Stimulated activated effector memory CD8-positive, alpha-beta T cell treated with anti-CD3 and anti-CD28 coated beads, Interleukin-12 subunit alpha, Interleukin-12 subunit beta, amount 100 ng/mL, for 72 hours (primary cell): Measurements from ENCODE around the gene DDX39A.
"Not testable (repeated sequence)": the region's sequence is repeated elsewhere in the genome, so short reads cannot be mapped to it uniquely, and the experiment has no call there.

ENCODE experiments used
- ATAC-seq: fragments of 150-1000 bp; cut with Tn5 transposase; 2 replicates; pipeline ENCODE4 v1.10.0; 2021
- DNase-seq, 2 donors: peaks; one replicate each; pipeline ENCODE4 v3.0.0; 2021 to 2022; ENCODE audit warnings: low spot score in 2 of 2
- H3K27ac Mint-ChIP-seq: one replicate; pipeline ENCODE4 v1.8.0; 2022; ENCODE audit warnings: mild to moderate bottlenecking, mixed read lengths
- H3K36me3 Mint-ChIP-seq: one replicate; pipeline ENCODE4 v1.8.0; 2022; ENCODE audit warnings: mild to moderate bottlenecking, mixed read lengths
- H3K4me1 Mint-ChIP-seq: one replicate; pipeline ENCODE4 v1.8.0; 2022; ENCODE audit warnings: mixed read lengths
- H3K4me3 Mint-ChIP-seq: one replicate; pipeline ENCODE4 v1.8.0; 2022; ENCODE audit warnings: mild to moderate bottlenecking, mixed read lengths
- H3K9me3 Mint-ChIP-seq: one replicate; pipeline ENCODE4 v1.8.0; 2022; ENCODE audit warnings: mixed read lengths

Gene DDX39A

DNA sequence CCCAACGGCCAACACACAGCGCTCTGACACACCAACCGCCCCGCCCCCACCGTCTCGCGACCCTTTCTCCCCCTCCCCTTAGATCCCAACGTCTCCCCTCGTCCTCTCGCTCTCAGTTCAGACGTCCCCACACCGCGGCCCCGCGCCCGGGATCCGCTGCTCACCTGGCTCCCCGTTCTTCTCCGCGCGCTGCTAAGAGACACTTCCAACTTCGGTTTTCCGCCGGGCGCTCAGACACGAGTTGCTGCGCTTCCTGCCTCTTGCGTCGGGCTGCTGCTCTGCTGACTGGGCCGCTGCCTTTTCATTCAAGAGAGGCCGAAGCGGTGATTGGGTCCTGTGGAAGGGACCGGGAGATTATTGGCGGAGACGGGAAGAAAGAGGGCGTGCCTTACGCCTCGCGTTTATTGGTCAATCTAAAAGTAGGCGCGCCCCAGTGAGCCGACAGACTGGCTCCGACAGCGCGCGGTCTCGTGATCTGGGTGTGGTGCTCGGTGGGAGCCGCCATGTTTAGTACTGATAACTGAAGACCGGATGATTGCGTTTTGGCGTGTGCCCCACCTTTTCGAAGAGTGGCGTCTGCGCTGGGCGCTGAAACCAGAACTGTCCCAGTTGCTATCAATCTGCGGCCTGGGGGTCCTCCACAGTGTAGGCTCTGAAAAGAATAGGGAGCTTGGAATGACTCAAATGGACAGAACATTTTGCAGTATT is at the start of gene DDX39A:
Gene DDX39A, minus strand, starts transcription at position 236 of the 708 bp plus-strand sequence. CDS start 6,121 bp downstream, outside the sequence.
- H3K9me3 Mint-ChIP-seq, result no peaks in the 10 kb centered on the region
- peak; percentile 82 to 97 for DNase-seq
- peak within 1 kb of the TSS; percentile 97 for H3K27ac Mint-ChIP-seq

DNA sequence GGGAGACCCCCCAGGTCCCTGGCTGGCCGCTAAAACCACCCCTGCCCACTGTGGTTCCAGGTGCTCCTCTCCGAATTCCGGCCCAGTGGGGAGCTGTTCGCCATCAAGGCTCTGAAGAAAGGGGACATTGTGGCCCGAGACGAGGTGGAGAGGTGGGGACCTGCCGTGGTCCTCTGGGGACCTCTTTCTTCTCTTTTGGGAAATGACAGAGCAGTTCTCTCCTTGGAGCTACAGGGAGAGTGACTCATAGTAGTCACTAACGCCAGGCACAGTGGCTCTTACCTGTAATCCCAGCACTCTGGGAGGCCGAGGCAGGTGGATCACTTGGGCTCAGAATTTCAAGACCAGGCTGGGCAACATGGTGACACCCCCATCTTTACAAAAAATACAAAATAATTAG is 48.7 kb upstream of the DDX39A start:
- H3K27ac Mint-ChIP-seq, result no peak overlapping the region
- ATAC-seq (no peak), DNase-seq (no peak)
- peaks cover 99% of the 10 kb centered on the region for H3K36me3 Mint-ChIP-seq
- H3K4me3 Mint-ChIP-seq, result no peak overlapping the region
- H3K9me3 Mint-ChIP-seq, result no peaks in the 10 kb centered on the region
- H3K4me1 Mint-ChIP-seq, result peaks cover 9% of the 10 kb centered on the region

More for the DNA sequence above, at the start of gene DDX39A:
- H3K4me3 Mint-ChIP-seq, result peak within 1 kb of the TSS; percentile 87
- peaks cover 35% of the 10 kb centered on the region for H3K4me1 Mint-ChIP-seq
- peaks cover 59% of the 10 kb centered on the region for H3K36me3 Mint-ChIP-seq
- ATAC-seq, result peak; percentile 94

DNA sequence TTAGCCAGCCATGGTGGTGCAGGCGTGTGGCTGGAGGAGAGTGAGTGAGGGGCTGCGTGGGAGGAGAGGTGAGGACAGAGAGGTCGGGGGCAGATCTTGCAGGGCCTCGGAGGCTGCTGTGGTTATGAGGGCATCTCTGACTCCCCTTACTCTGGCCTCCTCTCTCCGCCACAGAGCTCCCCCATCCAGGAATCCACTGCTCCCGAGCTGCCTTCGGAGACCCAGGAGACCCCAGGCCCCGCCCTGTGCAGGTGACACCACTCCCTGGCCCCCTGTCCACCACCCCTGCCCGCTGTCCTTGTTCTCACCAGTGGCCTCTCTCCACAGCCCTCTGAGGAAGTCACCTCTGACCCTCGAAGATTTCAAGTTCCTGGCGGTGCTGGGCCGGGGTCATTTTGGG is 48.2 kb upstream of the DDX39A start:
- H3K36me3 Mint-ChIP-seq, result peaks cover 99% of the 10 kb centered on the region
- DNase-seq, result no peak

DNA sequence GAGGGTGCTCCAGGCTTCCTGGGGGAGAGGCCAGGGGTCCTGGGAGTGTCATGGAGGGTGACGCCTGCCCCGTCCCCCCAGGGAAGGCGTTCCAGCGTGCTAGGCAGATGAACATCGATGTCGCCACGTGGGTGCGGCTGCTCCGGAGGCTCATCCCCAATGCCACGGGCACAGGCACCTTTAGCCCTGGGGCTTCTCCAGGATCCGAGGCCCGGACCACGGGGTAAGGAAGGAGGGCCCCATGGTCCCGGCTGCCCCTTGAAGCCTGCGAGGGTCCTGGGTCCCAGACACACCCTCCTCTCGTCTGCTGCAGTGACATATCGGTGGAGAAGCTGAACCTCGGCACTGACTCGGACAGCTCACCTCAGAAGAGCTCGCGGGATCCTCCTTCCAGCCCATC is 44.6 kb upstream of the DDX39A start:
- Mint-ChIP-seq H3K4me1 (peaks cover 23% of the 10 kb centered on the region), H3K4me3 (no peak overlapping the region), H3K36me3 (peaks cover 100% of the 10 kb centered on the region), H3K9me3 (no peaks in the 10 kb centered on the region), H3K27ac (peak overlapping the region; percentile 6)
- DNase-seq (no peak), ATAC-seq (no peak)

More for the DNA sequence above, 48.2 kb upstream of the DDX39A start:
- Mint-ChIP-seq H3K4me1 (peaks cover 5% of the 10 kb centered on the region), H3K9me3 (no peaks in the 10 kb centered on the region), H3K27ac (no peak overlapping the region), H3K4me3 (no peak overlapping the region)
- no peak for ATAC-seq

DNA sequence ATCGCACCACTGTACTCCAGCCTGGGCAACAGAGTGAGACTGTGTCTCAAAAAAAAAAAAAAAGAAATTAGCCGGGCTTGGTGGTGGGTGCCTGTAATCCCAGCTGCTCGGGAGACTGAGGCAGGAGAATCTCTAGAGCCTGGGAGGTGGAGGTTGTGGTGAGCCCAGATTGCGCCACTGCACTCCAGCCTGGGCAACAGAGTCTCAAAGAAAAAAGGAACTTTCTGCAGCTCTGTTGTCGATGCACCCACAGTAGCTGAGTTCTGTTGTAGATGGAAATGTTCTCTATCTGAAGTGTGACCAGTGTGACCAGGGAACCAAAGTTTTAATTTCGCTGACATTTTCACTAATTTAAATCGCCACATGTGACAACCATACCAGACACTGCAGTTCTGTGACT is 43.3 kb upstream of the DDX39A start:
- H3K4me3 Mint-ChIP-seq, DNase-seq, H3K27ac Mint-ChIP-seq, ATAC-seq, H3K9me3 Mint-ChIP-seq: not testable (repeated sequence)
- H3K4me1 Mint-ChIP-seq, result peaks cover 33% of the 10 kb centered on the region
- peaks cover 100% of the 10 kb centered on the region for H3K36me3 Mint-ChIP-seq

DNA sequence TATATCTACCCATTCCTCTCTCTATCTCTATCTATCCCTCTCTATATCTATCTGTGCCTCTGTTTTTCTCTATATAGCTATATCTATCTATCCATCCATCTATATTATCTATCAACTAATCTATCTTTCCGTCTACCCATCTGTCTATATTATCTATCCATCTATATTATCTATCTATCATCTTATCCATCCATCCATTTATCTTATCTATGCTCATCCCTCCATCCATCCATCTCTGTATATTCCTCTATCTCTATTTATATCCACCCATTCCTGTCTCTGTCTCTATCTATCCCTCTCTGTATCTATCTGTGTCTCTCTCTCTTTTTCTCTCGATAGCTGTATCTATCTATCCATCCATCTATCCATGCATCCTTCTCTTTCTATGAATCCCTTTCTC is 41.8 kb upstream of the DDX39A start:
- ATAC-seq (no peak), DNase-seq (no peak)
- Mint-ChIP-seq H3K27ac (no peak overlapping the region), H3K36me3 (peaks cover 100% of the 10 kb centered on the region), H3K9me3 (no peaks in the 10 kb centered on the region), H3K4me3 (no peak overlapping the region), H3K4me1 (peaks cover 33% of the 10 kb centered on the region)

DNA sequence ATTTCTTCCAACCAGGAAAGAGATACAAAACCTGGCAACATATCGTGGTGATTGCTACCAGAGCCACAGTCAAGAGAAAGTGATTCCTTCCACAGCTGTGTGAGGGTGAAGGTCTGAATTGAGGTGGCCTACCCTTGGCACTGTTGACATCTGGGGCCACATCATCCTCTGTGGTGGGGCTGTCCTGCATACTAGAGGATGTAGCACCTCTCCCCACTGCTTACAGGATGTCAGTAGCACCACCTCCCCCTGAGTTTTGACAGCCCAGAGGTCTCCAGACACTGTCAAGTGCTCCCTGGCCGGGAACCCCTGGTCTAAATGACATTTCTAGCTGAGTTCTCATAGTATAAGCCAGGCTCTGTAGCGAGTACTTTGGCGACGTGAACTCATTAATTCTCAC is 40.6 kb upstream of the DDX39A start:
- Mint-ChIP-seq H3K27ac (peak overlapping the region; percentile 40), H3K4me3 (no peak overlapping the region), H3K36me3 (peaks cover 100% of the 10 kb centered on the region), H3K9me3 (no peaks in the 10 kb centered on the region), H3K4me1 (peaks cover 33% of the 10 kb centered on the region)
- peak; percentile 36 to 81 for DNase-seq
- ATAC-seq, result peak; percentile 100

DNA sequence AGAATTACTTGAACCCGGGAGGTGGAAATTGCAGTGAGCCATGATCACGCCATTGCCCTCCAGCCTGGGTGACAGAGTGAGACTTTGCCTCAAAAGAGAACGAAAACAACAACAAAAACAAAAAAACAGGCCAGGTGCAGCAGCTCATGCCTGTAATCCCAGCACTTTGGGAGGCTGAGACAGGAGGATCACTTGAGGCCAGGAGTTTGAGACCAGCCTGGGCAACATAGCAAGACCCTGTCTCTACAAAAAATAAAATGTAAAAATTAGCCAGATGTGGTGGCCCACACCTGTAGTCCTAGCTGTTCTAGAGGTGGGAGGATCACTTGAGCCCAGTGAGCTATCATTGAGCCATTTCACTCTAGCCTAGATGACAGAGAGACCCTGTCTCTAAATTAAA is 33.2 kb upstream of the DDX39A start:
- not testable (repeated sequence) for DNase-seq, H3K27ac Mint-ChIP-seq, H3K4me3 Mint-ChIP-seq, H3K9me3 Mint-ChIP-seq, ATAC-seq
- Mint-ChIP-seq H3K4me1 (peaks cover 23% of the 10 kb centered on the region), H3K36me3 (peaks cover 100% of the 10 kb centered on the region)

DNA sequence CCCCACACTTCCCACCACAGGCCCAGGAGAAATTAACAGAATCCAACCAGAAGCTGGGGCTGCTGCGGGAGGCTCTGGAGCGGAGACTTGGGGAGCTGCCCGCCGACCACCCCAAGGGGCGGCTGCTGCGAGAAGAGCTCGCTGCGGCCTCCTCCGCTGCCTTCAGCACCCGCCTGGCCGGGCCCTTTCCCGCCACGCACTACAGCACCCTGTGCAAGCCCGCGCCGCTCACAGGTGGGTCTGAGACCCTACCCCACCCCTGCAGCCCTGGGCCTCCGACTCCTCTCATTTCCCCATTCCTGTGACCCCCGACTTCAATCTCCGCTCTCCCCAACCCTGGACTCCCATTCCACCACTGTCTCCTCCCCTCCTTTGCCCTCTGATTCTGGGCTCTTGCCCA is 31.7 kb upstream of the DDX39A start:
- Mint-ChIP-seq H3K9me3 (no peaks in the 10 kb centered on the region), H3K4me3 (no peak overlapping the region), H3K36me3 (peaks cover 100% of the 10 kb centered on the region), H3K4me1 (peaks cover 23% of the 10 kb centered on the region), H3K27ac (no peak overlapping the region)
- no peak for DNase-seq
- no peak for ATAC-seq

DNA sequence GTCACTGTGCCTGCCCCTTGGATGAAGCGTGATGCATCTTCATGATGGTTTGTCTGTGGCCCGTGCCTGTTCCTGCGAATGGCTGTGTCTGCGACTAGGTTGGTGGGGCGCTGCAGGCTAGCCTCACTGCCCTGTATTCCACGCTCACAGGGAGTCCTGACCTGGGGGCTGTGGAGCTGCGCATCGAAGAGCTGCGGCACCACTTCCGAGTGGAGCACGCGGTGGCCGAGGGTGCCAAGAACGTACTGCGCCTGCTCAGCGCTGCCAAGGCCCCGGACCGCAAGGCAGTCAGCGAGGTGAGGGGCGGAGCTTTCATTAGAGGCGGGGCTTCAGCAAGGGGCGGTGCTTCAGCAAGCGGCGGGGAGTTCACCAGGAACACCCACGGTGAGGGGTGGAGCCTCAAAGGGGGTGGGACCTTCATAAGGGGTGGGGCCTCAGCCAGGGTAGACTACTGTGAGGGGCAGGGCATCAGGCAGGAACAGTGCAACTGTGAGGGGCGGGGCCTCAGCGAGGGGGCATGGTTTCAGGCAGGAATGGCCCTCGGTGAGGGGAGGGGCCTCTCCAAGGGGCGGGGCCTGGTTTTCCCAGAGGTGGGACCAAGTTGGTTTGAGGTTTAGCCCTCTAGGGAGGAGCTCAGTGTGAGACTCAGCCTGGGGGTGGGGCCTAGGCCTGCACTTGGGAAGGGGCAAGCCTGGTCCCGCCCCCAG is 31.2 kb upstream of the DDX39A start:
- Mint-ChIP-seq H3K4me1 (peaks cover 23% of the 10 kb centered on the region), H3K9me3 (no peaks in the 10 kb centered on the region), H3K36me3 (peaks cover 100% of the 10 kb centered on the region), H3K4me3 (no peak overlapping the region), H3K27ac (no peak overlapping the region)
- ATAC-seq, result peak; percentile 84
- DNase-seq, result peak in 1 of 2 donors; percentile 77

DNA sequence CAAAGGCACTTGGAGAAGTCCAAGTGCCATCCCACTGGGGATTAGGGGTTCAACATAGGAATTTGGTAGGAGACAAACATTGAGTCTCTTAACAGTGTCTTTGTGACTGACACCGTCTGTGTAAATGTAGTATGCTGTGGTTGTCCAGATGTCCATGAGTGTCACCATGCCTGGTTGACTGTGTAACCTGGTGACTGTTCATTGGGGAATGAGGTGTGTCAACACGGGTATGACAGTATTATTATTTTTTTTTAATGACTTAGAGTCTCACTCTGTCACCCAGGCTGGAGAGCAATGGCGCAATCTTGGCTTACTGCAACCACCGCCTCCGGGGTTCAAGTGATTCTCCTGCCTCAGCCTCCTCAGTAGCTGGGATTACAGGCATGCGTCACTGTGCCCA is 30.2 kb upstream of the DDX39A start:
- Mint-ChIP-seq H3K36me3 (peaks cover 100% of the 10 kb centered on the region), H3K27ac (no peak overlapping the region), H3K9me3 (no peaks in the 10 kb centered on the region), H3K4me1 (peaks cover 28% of the 10 kb centered on the region), H3K4me3 (no peak overlapping the region)
- DNase-seq (no peak), ATAC-seq (no peak)

DNA sequence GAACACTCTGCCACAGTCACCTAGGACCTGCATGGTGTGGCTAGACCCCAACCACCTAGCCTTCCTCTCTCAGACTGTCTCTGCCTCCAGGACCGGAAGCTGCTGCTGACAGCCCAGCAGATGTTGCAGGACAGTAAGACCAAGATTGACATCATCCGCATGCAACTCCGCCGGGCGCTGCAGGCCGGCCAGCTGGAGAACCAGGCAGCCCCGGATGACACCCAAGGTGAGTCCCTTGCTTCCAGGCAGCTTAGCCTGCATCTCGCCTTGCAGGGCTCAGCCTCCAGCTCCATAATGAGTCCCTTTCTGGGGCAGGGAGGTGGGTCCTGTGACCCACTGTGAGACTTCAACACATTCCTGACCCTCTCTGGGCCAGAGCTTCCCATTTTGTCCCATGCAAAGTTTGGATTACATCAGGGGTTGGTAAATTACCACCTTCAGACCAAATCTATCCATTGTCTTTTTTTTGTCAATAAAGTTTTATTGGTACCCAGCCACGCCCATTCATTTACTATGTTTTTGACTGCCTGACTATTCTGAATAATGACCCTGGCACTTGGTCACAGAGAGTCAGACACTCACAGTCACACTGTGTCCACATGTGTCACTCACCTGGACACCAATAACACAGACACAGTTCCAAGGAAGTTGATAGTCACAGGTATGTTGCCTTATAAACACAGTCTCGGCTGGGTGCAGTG is 27.3 kb upstream of the DDX39A start:
- Mint-ChIP-seq H3K4me3 (no peak overlapping the region), H3K4me1 (peaks cover 32% of the 10 kb centered on the region), H3K27ac (no peak overlapping the region), H3K9me3 (no peaks in the 10 kb centered on the region), H3K36me3 (peaks cover 100% of the 10 kb centered on the region)
- ATAC-seq (no peak), DNase-seq (no peak)

DNA sequence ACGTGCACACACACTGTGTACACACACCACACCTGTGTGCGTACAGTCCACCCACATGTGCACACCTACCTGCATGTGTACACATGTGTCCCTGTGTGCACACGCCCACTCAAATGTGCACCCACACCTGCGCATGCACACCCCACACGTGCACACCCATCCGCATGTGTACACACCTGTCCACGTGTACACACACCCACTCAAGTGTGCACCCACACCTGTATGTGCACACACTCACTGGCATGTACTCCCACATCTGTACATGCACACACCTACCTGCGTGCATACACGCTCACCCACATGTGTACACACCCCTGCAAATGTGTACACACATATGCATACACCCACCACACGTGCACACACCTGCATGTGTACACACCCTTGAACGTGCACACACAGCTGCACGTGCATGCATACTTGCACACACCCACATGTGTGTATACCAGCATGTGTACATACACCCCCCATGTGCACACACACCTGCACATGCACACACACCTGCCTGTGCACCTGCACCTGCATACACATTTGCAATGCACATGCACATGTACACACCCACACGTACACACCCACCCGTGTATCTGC is 24.6 kb upstream of the DDX39A start:
- peaks cover 91% of the 10 kb centered on the region for H3K36me3 Mint-ChIP-seq
- no peak for DNase-seq
- no peak overlapping the region for H3K27ac Mint-ChIP-seq
- no peaks in the 10 kb centered on the region for H3K9me3 Mint-ChIP-seq
- no peak for ATAC-seq
- peaks cover 35% of the 10 kb centered on the region for H3K4me1 Mint-ChIP-seq
- no peak overlapping the region for H3K4me3 Mint-ChIP-seq

DNA sequence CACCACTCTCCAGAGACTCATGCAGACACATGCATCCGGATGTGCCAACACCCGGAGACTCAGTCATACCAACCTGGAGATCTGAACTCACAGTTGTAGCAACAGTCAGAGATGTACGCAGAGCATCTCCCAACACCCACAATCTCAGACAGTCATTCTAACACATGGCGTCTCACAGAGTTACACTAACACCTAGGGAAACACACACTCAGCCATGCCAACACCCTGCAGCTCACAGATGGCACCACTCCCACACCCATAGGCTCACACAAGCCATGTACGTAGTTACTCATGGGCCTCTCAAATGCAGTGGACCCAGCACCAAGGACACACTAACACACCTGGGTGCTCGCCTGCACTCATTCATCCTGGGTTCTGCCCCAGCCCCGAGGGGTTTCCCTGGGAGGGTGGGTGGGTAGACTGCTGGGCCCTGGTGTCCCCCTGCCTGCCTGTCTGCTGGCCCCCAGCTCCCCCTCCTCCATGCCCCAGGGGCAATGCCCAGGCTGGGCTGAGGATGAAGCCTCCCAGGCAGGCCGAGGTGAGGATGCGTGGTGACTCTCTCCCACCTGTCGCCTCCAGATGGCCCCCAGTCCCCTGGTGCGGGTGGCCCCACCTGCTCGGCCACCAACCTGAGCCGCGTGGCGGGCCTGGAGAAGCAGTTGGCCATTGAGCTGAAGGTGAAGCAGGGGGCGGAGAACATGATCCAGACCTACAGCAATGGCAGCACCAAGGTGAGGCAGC is 23.9 kb upstream of the DDX39A start:
- Mint-ChIP-seq H3K9me3 (no peaks in the 10 kb centered on the region), H3K36me3 (peaks cover 84% of the 10 kb centered on the region), H3K27ac (no peak overlapping the region), H3K4me1 (peaks cover 35% of the 10 kb centered on the region), H3K4me3 (no peak overlapping the region)
- ATAC-seq (no peak), DNase-seq (no peak)
